Measurements from ENCODE around the gene GPR141.

The GPR141 gene

DNA sequence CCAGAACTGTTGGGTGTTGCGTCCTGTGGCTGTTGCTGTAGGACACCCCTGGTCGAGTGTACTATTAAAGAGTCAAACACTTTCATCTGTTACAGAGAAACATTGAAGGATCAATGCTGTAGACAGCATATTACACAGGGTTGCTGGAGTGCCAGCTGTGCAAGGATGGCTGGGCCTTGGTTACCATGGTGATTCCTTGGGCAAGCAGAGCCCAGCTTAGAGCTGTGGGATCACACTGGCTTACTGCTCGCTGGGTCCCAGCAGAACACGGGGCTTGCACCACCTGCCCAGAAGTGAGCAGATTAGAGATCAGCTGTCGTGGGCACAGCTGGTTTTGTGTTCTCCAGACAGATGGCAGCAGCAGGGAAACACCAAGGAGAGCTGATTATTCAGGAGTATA, 76.0 kb downstream of the GPR141 start:
- TF ChIP-seq CTCF (IDR thresholded peaks at IDR 0.05): no peak
- no peak overlapping the region for H3K27ac ChIP-seq
- DNase-seq (ENCODE audit: low spot score): no peak

GRCh38 chr7:37765421-37765829, 81.9 kb downstream of the GPR141 start:
- Histone ChIP-seq H3K27ac (no peak overlapping the region), H3K4me3 (no peak overlapping the region)
- no peak for TF ChIP-seq CTCF (IDR thresholded peaks at IDR 0.05)
- no peak for DNase-seq (ENCODE audit: low spot score)

More for the DNA sequence above, 76.0 kb downstream of the GPR141 start:
- no peak overlapping the region for H3K4me3 ChIP-seq

- no peak overlapping the region for H3K27ac ChIP-seq
- TF ChIP-seq CTCF (IDR thresholded peaks at IDR 0.05): no peak
- DNase-seq (ENCODE audit: low spot score): no peak
- no peak overlapping the region for H3K4me3 ChIP-seq
Observed at GRCh38 chr7:37765872-37766525, 82.4 kb downstream of the GPR141 start.

DNA sequence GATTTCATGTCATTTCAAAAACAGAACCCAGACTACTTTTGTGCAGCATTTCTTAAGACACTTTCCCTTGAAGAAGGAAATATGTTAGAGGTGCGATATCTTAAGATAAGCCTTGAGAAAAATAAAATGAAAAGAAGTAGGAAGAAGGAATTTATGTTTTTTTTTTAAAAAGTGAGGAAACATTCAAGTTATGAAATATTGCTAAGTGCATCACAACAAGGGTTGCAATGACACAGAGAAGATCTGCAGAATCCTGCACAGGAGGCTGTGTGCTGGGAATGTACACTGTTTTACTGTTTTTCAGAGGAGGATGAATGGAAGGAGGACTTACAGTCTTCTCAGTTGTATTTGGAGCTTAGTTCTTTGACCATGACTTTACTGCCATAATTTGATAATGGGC, 85.0 kb downstream of the GPR141 start:
- TF ChIP-seq CTCF (IDR thresholded peaks at IDR 0.05): no peak
- Histone ChIP-seq H3K4me3 (no peak overlapping the region), H3K27ac (no peak overlapping the region)
- DNase-seq (ENCODE audit: low spot score): no peak

- no peak for DNase-seq (ENCODE audit: low spot score)
- Histone ChIP-seq H3K4me3 (no peak overlapping the region), H3K27ac (no peak overlapping the region)
- no peak for TF ChIP-seq CTCF (IDR thresholded peaks at IDR 0.05)
Observed at GRCh38 chr7:37769291-37769690, 85.7 kb downstream of the GPR141 start.

DNA sequence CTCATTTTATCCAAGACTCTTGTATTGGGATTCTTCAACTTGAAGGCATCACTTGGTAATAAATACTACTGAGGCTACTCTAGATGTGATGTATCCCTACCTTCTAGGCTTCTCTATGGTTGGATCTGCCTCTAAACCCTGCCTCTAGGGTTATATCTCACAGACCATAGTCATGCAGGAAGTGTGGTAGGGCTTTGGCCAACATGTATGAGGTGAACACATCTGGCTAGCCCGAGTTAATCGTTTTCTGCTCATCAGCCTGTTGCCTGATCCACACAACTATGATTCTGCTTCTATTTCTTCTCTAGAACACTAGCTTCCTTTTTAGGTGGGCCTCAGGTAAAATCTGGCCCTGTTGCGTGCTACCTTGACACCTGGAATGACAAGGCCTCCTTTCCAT, 86.2 kb downstream of the GPR141 start:
- Histone ChIP-seq H3K27ac (no peak overlapping the region), H3K4me3 (no peak overlapping the region)
- no peak for DNase-seq (ENCODE audit: low spot score)
- TF ChIP-seq CTCF (IDR thresholded peaks at IDR 0.05): no peak

- no peak for TF ChIP-seq CTCF (IDR thresholded peaks at IDR 0.05)
- DNase-seq (ENCODE audit: low spot score): no peak
- Histone ChIP-seq H3K4me3 (no peak overlapping the region), H3K27ac (no peak overlapping the region)
Observed at GRCh38 chr7:37770838-37771237, 87.3 kb downstream of the GPR141 start.
